Lower leg skin (tissue), 4 donors: ENCODE measurements around the gene EMX2. TPM values are rescaled to one million over a fixed set of nuclear protein-coding genes. Genes with fewer than 3 reads are reported as not detected.

Experiments used
- DNase-seq, 2 donors: peaks; one replicate each; pipeline ENCODE4 v3.0.0-alpha.2; 2019; ENCODE audit warnings: low spot score in 2 of 2
- H3K4me3 ChIP-seq: fragments of 200-600 bp; sonication (generic); 2 replicates; pipeline ENCODE4 v1.5.1; 2017; ENCODE audit warnings: mild to moderate bottlenecking, low read depth; ENCODE audit not compliant: poor library complexity, severe bottlenecking
- CTCF ChIP-seq, 3 donors: fragments of 450-650 bp; IDR thresholded peaks; one replicate each; pipeline ENCODE4 v1.5.1; 2016; ENCODE audit warnings: antibody characterized with exemption in 3 of 3, mild to moderate bottlenecking in 3 of 3, moderate library complexity in 2 of 3
- POLR2A ChIP-seq, 2 donors: fragments of 450-650 bp; IDR thresholded peaks; one replicate each; pipeline ENCODE4 v1.6.1; 2016 to 2017; ENCODE audit warnings: antibody characterized with exemption in 2 of 2, mild to moderate bottlenecking in 1 of 2, moderate library complexity in 1 of 2
- WGBS, 2 donors: methylation state at CpG; one replicate each; pipeline ENCODE4 v1.1.5; 2018; 5-methylcytosine and 5-hydroxymethylcytosine counted together
- intact Hi-C: fragments of 100-400 bp; cut with DNase I; formaldehyde crosslinking; loops from one replicate; pipeline ENCODE4 v1.15.0; 2023; ENCODE audit warnings: low total_unique reads
- total RNA-seq, 4 donors: library from RNA; depleted of rRNA; stranded (reverse); fragments of >200 nt; gene quantifications; one replicate each; pipeline ENCODE4 v1.1.0, GENCODE V29; 2016

EMX2 gene
- total RNA-seq, 4 donors from 2014 or later = 3.7 to 10.4 (median 7.2) TPM

- WGBS, 2 donors = 60 to 70% methylated on average over 35 of the region's 35 CpGs
- intact Hi-C loops = loop anchor here (5.0 to 10.0 kb wide), 2 partner anchors 91 to 706 kb away; no protein-coding TSS in a partner anchor
- TF ChIP-seq POLR2A (IDR thresholded peaks at IDR 0.05) = no peak
- no peak for TF ChIP-seq CTCF (IDR thresholded peaks at IDR 0.05)
These were observed 6.3 kb upstream of the EMX2 start for GRCh38 chr10:117536072-117536865.

GRCh38 chr10:117536866-117537435 lies 5.6 kb upstream of the EMX2 start:
- WGBS, 2 donors = 38 to 75% methylated on average over 16 to 32 of the region's 40 CpGs
- intact Hi-C loops = loop anchor here (5.0 to 10.0 kb wide), 2 partner anchors 92 to 705 kb away; no protein-coding TSS in a partner anchor
- peak in 1 of 2 donors; percentile 89 for DNase-seq
- H3K4me3 ChIP-seq = no peak overlapping the region
- TF ChIP-seq CTCF (IDR thresholded peaks at IDR 0.05) (no peak), POLR2A (IDR thresholded peaks at IDR 0.05) (no peak)

More at GRCh38 chr10:117536072-117536865, 6.3 kb upstream of the EMX2 start:
- DNase-seq = peak in 1 of 2 donors; percentile 81
- H3K4me3 ChIP-seq = no peak overlapping the region

- intact Hi-C loops = loop anchor here (5.0 to 10.0 kb wide), 2 partner anchors 93 to 705 kb away; no protein-coding TSS in a partner anchor
- peak; percentile 19 to 86 for DNase-seq
- no peak overlapping the region for H3K4me3 ChIP-seq
- TF ChIP-seq POLR2A (IDR thresholded peaks at IDR 0.05) (no peak), CTCF (IDR thresholded peaks at IDR 0.05) (no peak)
- WGBS, 2 donors = 2 to 7% methylated on average over 33 to 37 of the region's 39 CpGs
These were observed 5.1 kb upstream of the EMX2 start for GRCh38 chr10:117537436-117537903.

- DNase-seq = peak; percentile 20 to 87
- TF ChIP-seq CTCF (IDR thresholded peaks at IDR 0.05) (no peak), POLR2A (IDR thresholded peaks at IDR 0.05) (no peak)
- intact Hi-C loops = loop anchor here (5.0 to 10.0 kb wide), 2 partner anchors 93 to 704 kb away; no protein-coding TSS in a partner anchor
- 10 to 17% methylated on average over 34 to 38 of the region's 38 CpGs for WGBS, 2 donors
- no peak overlapping the region for H3K4me3 ChIP-seq
These were observed 4.5 kb upstream of the EMX2 start for GRCh38 chr10:117537904-117538524.

GRCh38 chr10:117539361-117539773 lies 3.2 kb upstream of the EMX2 start:
- no peak overlapping the region for H3K4me3 ChIP-seq
- DNase-seq = peak in 1 of 2 donors; percentile 80
- intact Hi-C loops = loop anchor here (5.0 to 10.0 kb wide), 2 partner anchors 95 to 703 kb away; no protein-coding TSS in a partner anchor
- WGBS, 2 donors = 64 to 69% methylated on average over 9 of the region's 9 CpGs
- TF ChIP-seq POLR2A (IDR thresholded peaks at IDR 0.05) = no peak
- no peak for TF ChIP-seq CTCF (IDR thresholded peaks at IDR 0.05)
